ENCODE measurements around the gene MEN1.

- TF ChIP-seq POLR2A (IDR thresholded peaks at IDR 0.05; ENCODE audit: low read depth, low read length): no peak
- no peak for TF ChIP-seq POLR2AphosphoS5 (IDR thresholded peaks at IDR 0.05; ENCODE audit: low read depth, low read length)
- no peak for TF ChIP-seq TAF1 (IDR thresholded peaks at IDR 0.05; ENCODE audit: low read depth, low read length)
- no peak for TF ChIP-seq PAX5 (IDR thresholded peaks at IDR 0.05; ENCODE audit: insufficient read depth, low read length, severe bottlenecking)
These were observed 23.8 kb upstream of the MEN1 start for GRCh38 chr11:64834031-64834722.
